Liver (tissue), 9 donors: ENCODE results near the gene BNIPL. TPM values are rescaled to one million over a fixed set of nuclear protein-coding genes. Genes with fewer than 3 reads are reported as not detected.

ENCODE experiments used
- DNase-seq: peaks from one replicate; pipeline ENCODE4 v3.0.0-alpha.2; 2017; ENCODE audit warnings: low spot score
- H3K27ac ChIP-seq, 2 donors: one replicate each; pipeline ENCODE4 v1.7.0; 2013; ENCODE audit warnings: inconsistent platforms in 2 of 2, low read length in 2 of 2, control low read depth in 1 of 2, low read depth in 1 of 2, mild to moderate bottlenecking in 1 of 2
- H3K27me3 ChIP-seq, 4 donors: one replicate each; pipeline versions ENCODE4 v1.6.1 to v1.7.0; 2013; ENCODE audit warnings: low read length in 3 of 4, inconsistent platforms in 1 of 4, mild to moderate bottlenecking in 1 of 4, moderate library complexity in 1 of 4; ENCODE audit not compliant: control insufficient read depth in 4 of 4, insufficient read depth in 4 of 4
- H3K36me3 ChIP-seq, 4 donors: one replicate each; pipeline versions ENCODE4 v1.6.1 to v1.7.0; 2013; ENCODE audit warnings: low read length in 3 of 4, mild to moderate bottlenecking in 3 of 4, low read depth in 1 of 4, moderate library complexity in 1 of 4; ENCODE audit not compliant: control insufficient read depth in 4 of 4, insufficient read depth in 3 of 4
- H3K4me1 ChIP-seq, 4 donors: one replicate each; pipeline versions ENCODE4 v1.6.1 to v1.7.0; 2013; ENCODE audit warnings: low read length in 3 of 4, mild to moderate bottlenecking in 3 of 4, moderate library complexity in 1 of 4; ENCODE audit not compliant: control insufficient read depth in 4 of 4, insufficient read depth in 4 of 4
- H3K4me3 ChIP-seq, 3 donors: one replicate each; pipeline versions ENCODE4 v1.6.1 to v1.7.0; 2013; ENCODE audit warnings: low read length in 3 of 3, control low read depth in 1 of 3, low read depth in 1 of 3, mild to moderate bottlenecking in 1 of 3
- H3K9ac ChIP-seq, 2 donors: one replicate each; pipeline ENCODE4 v1.7.0; 2013; ENCODE audit warnings: low read length in 2 of 2, mild to moderate bottlenecking in 2 of 2, moderate library complexity in 2 of 2, control low read depth in 1 of 2, low read depth in 1 of 2
- H3K9me3 ChIP-seq, 4 donors: one replicate each; pipeline versions ENCODE4 v1.6.1 to v1.7.0; 2013; ENCODE audit warnings: low read length in 3 of 4; ENCODE audit not compliant: control insufficient read depth in 4 of 4
- ATF3 ChIP-seq: IDR thresholded peaks from 2 replicates; pipeline ENCODE4 v1.6.1; 2016; ENCODE audit warnings: antibody characterized with exemption
- CTCF ChIP-seq: fragments of 150-350 bp; IDR thresholded peaks from 2 replicates; pipeline ENCODE4 v1.5.1; 2017; ENCODE audit warnings: improper control_type of control experiment, low read depth, low read length; ENCODE audit not compliant: missing input control
- EGR1 ChIP-seq, 2 donors: IDR thresholded peaks; 2 replicates each; pipeline ENCODE4 v1.6.1; 2016 to 2018; ENCODE audit warnings: antibody characterized with exemption in 2 of 2, low read depth in 2 of 2
- FOXA1 ChIP-seq: IDR thresholded peaks from 2 replicates; pipeline ENCODE4 v1.6.1; 2016; ENCODE audit warnings: antibody characterized with exemption
- FOXA2 ChIP-seq: IDR thresholded peaks from 2 replicates; pipeline ENCODE4 v1.6.1; 2016; ENCODE audit warnings: antibody characterized with exemption
- GABPA ChIP-seq, 2 donors: IDR thresholded peaks in 1 of 2; conservative IDR thresholded peaks in 1 of 2; 2 replicates each; pipeline ENCODE4 v1.6.1; 2016; ENCODE audit warnings: antibody characterized with exemption in 2 of 2, mild to moderate bottlenecking in 1 of 2, moderate library complexity in 1 of 2
- HNF4A ChIP-seq, 2 donors: conservative IDR thresholded peaks; 2 replicates each; pipeline ENCODE4 v1.6.1; 2016; ENCODE audit warnings: antibody characterized with exemption in 2 of 2, mild to moderate bottlenecking in 2 of 2
- HNF4G ChIP-seq: IDR thresholded peaks from 2 replicates; pipeline ENCODE4 v1.6.1; 2016; ENCODE audit warnings: antibody characterized with exemption
- JUND ChIP-seq, 2 donors: IDR thresholded peaks; 2 replicates each; pipeline ENCODE4 v1.6.1; 2016; ENCODE audit warnings: antibody characterized with exemption in 2 of 2
- MAX ChIP-seq: IDR thresholded peaks from 2 replicates; pipeline ENCODE4 v1.6.1; 2016; ENCODE audit warnings: antibody characterized with exemption
- NR2F2 ChIP-seq: IDR thresholded peaks from 2 replicates; pipeline ENCODE4 v1.6.1; 2016; ENCODE audit warnings: antibody characterized with exemption
- RAD21 ChIP-seq, 2 donors: IDR thresholded peaks; 2 replicates each; pipeline ENCODE4 v1.6.1; 2016; ENCODE audit warnings: antibody characterized with exemption in 2 of 2, mild to moderate bottlenecking in 2 of 2
- REST ChIP-seq: IDR thresholded peaks from 2 replicates; pipeline ENCODE4 v1.6.1; 2016; ENCODE audit warnings: antibody characterized with exemption, mild to moderate bottlenecking
- RXRA ChIP-seq, 2 donors: IDR thresholded peaks; 2 replicates each; pipeline ENCODE4 v1.6.1; 2017 to 2018; ENCODE audit warnings: antibody characterized with exemption in 2 of 2, mild to moderate bottlenecking in 1 of 2
- YY1 ChIP-seq: IDR thresholded peaks from 2 replicates; pipeline ENCODE4 v1.6.1; 2016; ENCODE audit warnings: antibody characterized with exemption, mild to moderate bottlenecking
- ZBTB33 ChIP-seq: IDR thresholded peaks from 2 replicates; pipeline ENCODE4 v1.6.1; 2016; ENCODE audit warnings: antibody characterized with exemption
- WGBS: extraction: QIAGEN DNeasy Blood & Tissue Kit; methylation state at CpG from one replicate; pipeline ENCODE4 v1.1.7; 2013; 5-methylcytosine and 5-hydroxymethylcytosine counted together
- polyA plus RNA-seq, 2 donors: library from polyadenylated mRNA; stranded (reverse) in 1 of 2; unstranded in 1 of 2; fragments of 200-250 nt in 1 of 2; fragments of >200 nt in 1 of 2; fragmentation: Nextera tagmentation in 1 of 2; extraction: Ambion mirVana in 1 of 2; gene quantifications; one replicate each; pipeline versions ENCODE4 v1.2.1 to v1.2.3, GENCODE V29; 2013 to 2015
- total RNA-seq, 2 donors: library from RNA; depleted of rRNA; stranded (reverse); fragments of >200 nt; gene quantifications; one replicate each; pipeline ENCODE4 v1.2.3, GENCODE V29; 2014
- donor health status: healthy.
- donor health status: healthy.
- donor health status: healthy.
- donor health status: healthy.
- donor health status: healthy.

BNIPL gene
- total and polyA plus RNA-seq, 4 donors, result 0.09 to 0.84 (median 0.14) TPM

- no peaks in the 10 kb centered on the region for H3K9me3 ChIP-seq
- peaks cover 0 to 11% (median 7%) of the 10 kb centered on the region in 4 donors for H3K36me3 ChIP-seq
- peaks cover 3 to 51% (median 42%) of the 10 kb centered on the region in 4 donors for H3K4me1 ChIP-seq
- no peaks in the 10 kb centered on the region for H3K27me3 ChIP-seq
- H3K27ac ChIP-seq, result peak within 1 kb of the TSS; percentile 91 to 94
- peak within 1 kb of the TSS; percentile 68 to 96 (median 85) for H3K4me3 ChIP-seq
- 15% methylated on average over 15 of the region's 15 CpGs for WGBS
- TF ChIP-seq NR2F2 (no peak), MAX (no peak), ATF3 (no peak), JUND (IDR thresholded peaks at IDR 0.05) (no peak), RXRA (IDR thresholded peaks at IDR 0.05) (no peak), REST (no peak), RAD21 (IDR thresholded peaks at IDR 0.05) (no peak), GABPA (IDR thresholded peaks at IDR 0.05 in 1 of 2, conservative IDR thresholded peaks at IDR 0.05 in 1 of 2) (no peak), ZBTB33 (no peak), YY1 (no peak), HNF4G (no peak), EGR1 (IDR thresholded peaks at IDR 0.05; ENCODE audit: low read depth in 2 of 2) (no peak), FOXA2 (no peak), FOXA1 (no peak), CTCF (no peak), HNF4A (conservative IDR thresholded peaks at IDR 0.05) (no peak)
- H3K9ac ChIP-seq, result peak within 1 kb of the TSS; percentile 94 to 95
- DNase-seq, result no peak
These were observed 23.7 kb downstream of the BNIPL start, which contains the start of gene MLLT11 for GRCh38 chr1:151060007-151060656. MLLT11 (plus strand) TSS chr1:151060397; CDS start chr1:151067225, 6,828 bp downstream.
